Heart left ventricle (tissue), 13 donors: ENCODE data around the gene DAAM1.

Source experiments
- POLR2A ChIP-seq, 2 donors: fragments of 450-650 bp; IDR thresholded peaks; one replicate each; pipeline ENCODE4 v1.6.1; 2017; ENCODE audit warnings: antibody characterized with exemption in 2 of 2, mild to moderate bottlenecking in 2 of 2, moderate library complexity in 2 of 2
- TF ChIP-seq, protein P1 (sequence below), 12 donors: fragments of 200-600 bp; sonication (generic) in 4 of 12; IDR thresholded peaks; one replicate each; pipeline versions ENCODE4 v1.5.0 to v1.8.0; 2018 to 2022; ENCODE audit warnings: antibody characterized with exemption in 12 of 12, mild to moderate bottlenecking in 5 of 12
- donor health status: ischemic (EF 13 %, LVEDD 7.1; RV severe dilation, severe dysfunction).
- donor health status: DM: no; HTN: yes; CAD: no.
- donor health status: DM: no; HTN: no; CAD: no.
- donor health status: ischemic (EF 25% LVEDD 6.9; RV normal size, moderate dysfunction).
- donor health status: ischemic (EF 25% LVEDD 5.7; RV mildly dilated, moderate dysfunction).
- donor health status: ischemic (EF 35%, LVEDD 5.7; RV mildly dilated, moderate dysfunction).
- donor health status: nonischemic (EF 11% LVEDD 7.7; RV severe dilation, severe dysfunction).
- donor health status: DM: yes; HTN: yes; CAD: no.
- donor health status: PGD.
- donor health status: ischemic (EF 29% LVEDD 5.4; RV normal size, mild dysfunction).
- donor health status: nonischemic (EF 23%, LVEDD 6.1; RV moderate dilation, normal function).

DNA sequence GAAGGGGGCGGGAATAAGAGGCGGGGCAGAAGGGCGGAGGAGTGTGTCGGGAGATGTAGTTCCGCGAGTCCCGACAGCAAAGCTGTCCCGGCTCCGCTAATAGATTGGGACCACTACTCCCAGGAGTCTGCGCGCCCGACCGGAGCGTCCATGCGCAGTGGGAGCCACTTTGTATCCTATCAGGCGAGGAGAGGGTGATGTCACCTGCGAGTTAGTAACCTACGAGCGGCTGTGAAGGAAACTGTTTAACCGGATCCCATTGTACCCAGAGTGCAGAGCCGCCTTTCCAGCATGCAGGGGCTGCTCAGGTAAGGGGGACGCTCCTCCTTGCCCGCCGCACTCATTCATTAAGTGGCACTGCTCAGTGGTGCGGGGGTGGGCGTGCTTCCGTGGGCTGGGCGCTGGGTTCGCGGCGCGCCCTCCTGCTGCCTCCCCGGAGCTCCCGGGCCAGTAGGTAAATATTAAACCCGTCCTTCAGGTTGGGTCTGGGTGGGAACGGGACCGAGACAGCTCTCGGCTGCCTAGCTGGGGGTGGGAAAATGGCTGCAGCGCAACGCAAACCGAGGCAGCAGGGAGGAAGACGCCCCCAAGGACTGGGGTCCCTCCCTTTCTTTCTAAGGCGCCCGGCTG, at the start of gene DAAM1:
- TF ChIP-seq, protein P1, sequence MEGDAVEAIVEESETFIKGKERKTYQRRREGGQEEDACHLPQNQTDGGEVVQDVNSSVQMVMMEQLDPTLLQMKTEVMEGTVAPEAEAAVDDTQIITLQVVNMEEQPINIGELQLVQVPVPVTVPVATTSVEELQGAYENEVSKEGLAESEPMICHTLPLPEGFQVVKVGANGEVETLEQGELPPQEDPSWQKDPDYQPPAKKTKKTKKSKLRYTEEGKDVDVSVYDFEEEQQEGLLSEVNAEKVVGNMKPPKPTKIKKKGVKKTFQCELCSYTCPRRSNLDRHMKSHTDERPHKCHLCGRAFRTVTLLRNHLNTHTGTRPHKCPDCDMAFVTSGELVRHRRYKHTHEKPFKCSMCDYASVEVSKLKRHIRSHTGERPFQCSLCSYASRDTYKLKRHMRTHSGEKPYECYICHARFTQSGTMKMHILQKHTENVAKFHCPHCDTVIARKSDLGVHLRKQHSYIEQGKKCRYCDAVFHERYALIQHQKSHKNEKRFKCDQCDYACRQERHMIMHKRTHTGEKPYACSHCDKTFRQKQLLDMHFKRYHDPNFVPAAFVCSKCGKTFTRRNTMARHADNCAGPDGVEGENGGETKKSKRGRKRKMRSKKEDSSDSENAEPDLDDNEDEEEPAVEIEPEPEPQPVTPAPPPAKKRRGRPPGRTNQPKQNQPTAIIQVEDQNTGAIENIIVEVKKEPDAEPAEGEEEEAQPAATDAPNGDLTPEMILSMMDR (IDR thresholded peaks at IDR 0.05) = no peak
- TF ChIP-seq POLR2A (IDR thresholded peaks at IDR 0.05) = peak; percentile 96 to 99
